NB4 (cell line): Measurements from ENCODE around the gene FSCN2.

ENCODE experiments used
- MAX ChIP-seq: IDR thresholded peaks from 2 replicates; pipeline ENCODE4 v1.6.1; 2011; ENCODE audit warnings: low read depth, low read length
- MYC ChIP-seq: IDR thresholded peaks from 2 replicates; pipeline ENCODE4 v1.6.1; 2011; ENCODE audit warnings: low read depth, low read length
- TF ChIP-seq, protein P1 (sequence below): IDR thresholded peaks from one replicate; pipeline ENCODE4 v1.5.1; 2012; ENCODE audit warnings: low read depth, low read length

DNA sequence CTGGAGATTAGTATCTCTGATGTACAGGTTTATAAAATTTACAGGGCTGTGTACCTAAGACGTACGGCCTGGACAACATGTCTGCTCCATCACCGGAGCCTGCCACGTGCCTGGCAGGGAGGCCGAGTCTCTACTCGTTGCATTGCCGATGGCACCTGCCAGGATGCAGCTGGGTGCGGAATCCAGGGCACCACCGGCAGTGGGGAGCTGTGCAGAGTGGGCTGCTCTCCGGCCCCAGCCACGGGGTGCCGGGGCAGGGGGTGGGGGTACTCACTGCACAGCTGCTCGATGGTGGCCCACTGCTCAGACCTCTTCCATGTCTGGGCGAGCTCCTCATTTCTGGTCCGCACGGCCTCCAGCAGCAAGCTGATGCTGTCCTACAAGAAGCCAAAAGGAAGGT, 37.1 kb downstream of the FSCN2 start:
- TF ChIP-seq, protein P1, sequence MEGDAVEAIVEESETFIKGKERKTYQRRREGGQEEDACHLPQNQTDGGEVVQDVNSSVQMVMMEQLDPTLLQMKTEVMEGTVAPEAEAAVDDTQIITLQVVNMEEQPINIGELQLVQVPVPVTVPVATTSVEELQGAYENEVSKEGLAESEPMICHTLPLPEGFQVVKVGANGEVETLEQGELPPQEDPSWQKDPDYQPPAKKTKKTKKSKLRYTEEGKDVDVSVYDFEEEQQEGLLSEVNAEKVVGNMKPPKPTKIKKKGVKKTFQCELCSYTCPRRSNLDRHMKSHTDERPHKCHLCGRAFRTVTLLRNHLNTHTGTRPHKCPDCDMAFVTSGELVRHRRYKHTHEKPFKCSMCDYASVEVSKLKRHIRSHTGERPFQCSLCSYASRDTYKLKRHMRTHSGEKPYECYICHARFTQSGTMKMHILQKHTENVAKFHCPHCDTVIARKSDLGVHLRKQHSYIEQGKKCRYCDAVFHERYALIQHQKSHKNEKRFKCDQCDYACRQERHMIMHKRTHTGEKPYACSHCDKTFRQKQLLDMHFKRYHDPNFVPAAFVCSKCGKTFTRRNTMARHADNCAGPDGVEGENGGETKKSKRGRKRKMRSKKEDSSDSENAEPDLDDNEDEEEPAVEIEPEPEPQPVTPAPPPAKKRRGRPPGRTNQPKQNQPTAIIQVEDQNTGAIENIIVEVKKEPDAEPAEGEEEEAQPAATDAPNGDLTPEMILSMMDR = no peak
- TF ChIP-seq MYC (no peak), MAX (no peak)
